Measurements from ENCODE around the gene ANKH. TPM values are rescaled to one million over a fixed set of nuclear protein-coding genes. Genes with fewer than 3 reads are reported as not detected.

ANKH gene
- polyA plus RNA-seq, 3 donors = 2.4 to 6.3 (median 3.1) TPM

- intact Hi-C loops (cut with micrococcal nuclease) = no loop called here
Measured at GRCh38 chr5:14896131-14896530, 24.6 kb upstream of the ANKH start.

GRCh38 chr5:14895301-14895700, 23.7 kb upstream of the ANKH start:
- Mint-ChIP-seq H3K4me1 (peaks cover 5% of the 10 kb centered on the region), H3K36me3 (no peaks in the 10 kb centered on the region), H3K27ac (no peak overlapping the region), H3K27me3 (ENCODE audit: low read depth in 3 of 3) (peaks cover 7 to 10% (median 7%) of the 10 kb centered on the region in 3 donors), H3K4me3 (no peak overlapping the region), H3K9me3 (peaks cover 0 to 5% (median 0%) of the 10 kb centered on the region in 7 donors)
- Histone ChIP-seq H3K4me1 (ENCODE audit: control insufficient read depth in 1 of 2, insufficient read depth in 2 of 2, low read length in 2 of 2) (no peaks in the 10 kb centered on the region), H4K20me1 (ENCODE audit: insufficient read depth, low read length) (no peaks in the 10 kb centered on the region), H3K79me2 (ENCODE audit: insufficient read depth, low read length) (no peaks in the 10 kb centered on the region), H3K9me3 (replicated peaks in 1 of 2; ENCODE audit: control insufficient read depth in 1 of 2, insufficient read depth in 1 of 2, low read length in 2 of 2) (no peaks in the 10 kb centered on the region), H3K27me3 (ENCODE audit: control insufficient read depth in 2 of 2, insufficient read depth in 2 of 2, low read length in 2 of 2) (no peaks in the 10 kb centered on the region), H3K4me2 (replicated peaks; ENCODE audit: extremely low read depth, low read length, poor library complexity, severe bottlenecking) (no peak overlapping the region), H3K36me3 (replicated peaks in 1 of 2; ENCODE audit: control insufficient read depth in 1 of 2, insufficient read depth in 2 of 2, low read length in 2 of 2) (no peaks in the 10 kb centered on the region), H2AFZ (ENCODE audit: insufficient read depth, low read depth, low read length, poor library complexity, severe bottlenecking) (no peak overlapping the region), H3K27ac (ENCODE audit: low read depth in 1 of 2, low read length in 2 of 2) (no peak overlapping the region), H3K4me3 (replicated peaks in 1 of 3; ENCODE audit: low read depth in 2 of 3, low read length in 3 of 3) (no peak overlapping the region), H3K9ac (ENCODE audit: insufficient read depth, low read length, poor library complexity, severe bottlenecking) (no peak overlapping the region)
- DNase-seq = no peak
- TF ChIP-seq CTCF (IDR thresholded peaks at IDR 0.05) = no peak
- 100% methylated on average over 1 of the region's 6 CpGs for WGBS (ENCODE audit: insufficient coverage)
- intact Hi-C loops (cut with micrococcal nuclease) = no loop called here

More at GRCh38 chr5:14896131-14896530, 24.6 kb upstream of the ANKH start:
- peaks cover 5 to 9% (median 6%) of the 10 kb centered on the region in 3 donors for H3K27me3 Mint-ChIP-seq (ENCODE audit: low read depth in 3 of 3)
- H3K4me3 Mint-ChIP-seq = no peak overlapping the region
- no peak overlapping the region for H3K27ac Mint-ChIP-seq
- Histone ChIP-seq H3K4me3 (replicated peaks in 1 of 3; ENCODE audit: low read depth in 2 of 3, low read length in 3 of 3) (no peak overlapping the region), H3K9ac (ENCODE audit: insufficient read depth, low read length, poor library complexity, severe bottlenecking) (no peak overlapping the region), H4K20me1 (ENCODE audit: insufficient read depth, low read length) (no peaks in the 10 kb centered on the region), H3K9me3 (replicated peaks in 1 of 2; ENCODE audit: control insufficient read depth in 1 of 2, insufficient read depth in 1 of 2, low read length in 2 of 2) (no peaks in the 10 kb centered on the region), H3K27ac (ENCODE audit: low read depth in 1 of 2, low read length in 2 of 2) (no peak overlapping the region), H3K4me2 (replicated peaks; ENCODE audit: extremely low read depth, low read length, poor library complexity, severe bottlenecking) (no peak overlapping the region), H3K4me1 (ENCODE audit: control insufficient read depth in 1 of 2, insufficient read depth in 2 of 2, low read length in 2 of 2) (no peaks in the 10 kb centered on the region), H3K27me3 (ENCODE audit: control insufficient read depth in 2 of 2, insufficient read depth in 2 of 2, low read length in 2 of 2) (no peaks in the 10 kb centered on the region), H2AFZ (ENCODE audit: insufficient read depth, low read depth, low read length, poor library complexity, severe bottlenecking) (no peak overlapping the region), H3K36me3 (replicated peaks in 1 of 2; ENCODE audit: control insufficient read depth in 1 of 2, insufficient read depth in 2 of 2, low read length in 2 of 2) (no peaks in the 10 kb centered on the region), H3K79me2 (ENCODE audit: insufficient read depth, low read length) (no peaks in the 10 kb centered on the region)
- no peak for DNase-seq
- TF ChIP-seq CTCF (IDR thresholded peaks at IDR 0.05) = no peak
- H3K36me3 Mint-ChIP-seq = no peaks in the 10 kb centered on the region
- H3K9me3 Mint-ChIP-seq = peaks cover 0 to 5% (median 0%) of the 10 kb centered on the region in 7 donors
- 100% methylated on average over 2 of the region's 7 CpGs for WGBS (ENCODE audit: insufficient coverage)
- H3K4me1 Mint-ChIP-seq = no peaks in the 10 kb centered on the region
